NCI-H1694 (cell line): ENCODE data around the gene RGS11.
A peak's percentile ranks its signal among the peaks of the same experiment; 100 is the strongest.
"Not testable (repeated sequence)": the region's sequence is repeated elsewhere in the genome, so short reads cannot be mapped to it uniquely, and the experiment has no call there.

Source experiments
- DNase-seq: peaks from one replicate; lab custom pipeline; 2025; lab: John Stamatoyannopoulos, UW

RGS11 gene

DNA sequence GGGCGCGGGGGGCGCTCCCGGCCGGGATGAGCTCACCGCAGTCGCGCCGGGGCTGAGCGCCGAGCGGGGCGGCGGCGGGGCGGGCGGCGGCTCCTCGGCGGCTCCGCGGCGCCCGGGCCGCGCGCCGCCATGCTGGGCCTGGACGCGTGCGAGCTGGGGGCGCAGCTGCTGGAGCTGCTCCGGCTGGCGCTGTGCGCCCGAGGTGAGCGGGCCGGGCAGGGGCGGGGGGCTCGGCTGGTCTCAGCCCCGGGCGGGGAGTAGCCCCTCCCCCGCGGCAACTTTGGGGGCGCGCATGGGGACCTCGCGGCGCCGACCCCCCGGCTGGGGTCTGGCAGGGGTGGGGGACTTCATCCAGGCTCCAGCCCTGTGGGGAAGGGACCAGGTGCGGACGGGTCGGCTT, 4.8 kb upstream of the RGS11 start, which contains the start of gene ARHGDIG:
Gene ARHGDIG (plus strand): TSS at position 40 of the 400 bp plus-strand sequence. CDS start 90 bp downstream, at position 130.
- DNase-seq = no peak

DNA sequence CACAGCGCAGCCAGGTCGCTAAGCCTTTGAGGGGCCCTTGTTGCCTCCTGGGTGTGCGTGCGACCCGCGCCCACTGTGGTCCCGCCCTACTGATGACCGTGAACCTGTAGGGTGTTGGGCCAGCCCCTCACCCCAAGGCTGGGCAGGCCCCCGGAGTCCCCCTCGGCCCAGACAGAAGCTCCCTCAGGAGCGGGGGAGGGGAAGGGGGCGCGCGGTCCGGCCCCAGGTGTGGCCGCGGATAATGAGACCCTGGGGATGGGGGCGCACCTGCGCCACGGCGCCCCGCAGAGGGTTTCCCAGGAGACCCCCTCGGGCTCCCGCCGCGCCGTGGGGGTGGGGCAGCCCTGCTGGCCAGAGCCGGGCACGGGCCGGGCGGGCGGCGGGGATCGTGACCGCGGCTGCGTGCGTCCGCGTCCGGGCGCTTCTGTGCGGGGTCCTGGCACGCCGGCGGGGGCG, 4.3 kb upstream of the RGS11 start:
- no peak for DNase-seq

DNA sequence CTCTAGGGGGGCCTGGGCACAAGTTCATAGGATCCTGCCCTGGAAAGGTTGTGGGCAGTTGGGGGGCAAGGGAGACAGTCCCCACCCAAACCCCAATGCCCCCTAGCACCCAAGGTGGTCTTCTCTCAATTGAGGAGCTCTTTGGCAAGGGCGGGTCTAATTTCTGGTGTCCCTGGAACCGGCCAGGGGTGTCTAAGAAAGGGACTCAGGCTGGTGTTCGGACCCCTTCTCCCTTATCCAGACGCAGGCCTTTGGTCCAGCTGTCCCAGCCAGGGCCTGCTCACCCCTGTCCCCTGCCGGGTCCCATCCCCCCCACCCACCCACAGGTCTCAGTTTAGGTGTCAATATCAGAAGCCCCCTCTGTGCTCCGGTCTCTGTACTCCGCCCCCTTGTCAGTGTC, 3.8 kb upstream of the RGS11 start:
- DNase-seq = no peak

DNA sequence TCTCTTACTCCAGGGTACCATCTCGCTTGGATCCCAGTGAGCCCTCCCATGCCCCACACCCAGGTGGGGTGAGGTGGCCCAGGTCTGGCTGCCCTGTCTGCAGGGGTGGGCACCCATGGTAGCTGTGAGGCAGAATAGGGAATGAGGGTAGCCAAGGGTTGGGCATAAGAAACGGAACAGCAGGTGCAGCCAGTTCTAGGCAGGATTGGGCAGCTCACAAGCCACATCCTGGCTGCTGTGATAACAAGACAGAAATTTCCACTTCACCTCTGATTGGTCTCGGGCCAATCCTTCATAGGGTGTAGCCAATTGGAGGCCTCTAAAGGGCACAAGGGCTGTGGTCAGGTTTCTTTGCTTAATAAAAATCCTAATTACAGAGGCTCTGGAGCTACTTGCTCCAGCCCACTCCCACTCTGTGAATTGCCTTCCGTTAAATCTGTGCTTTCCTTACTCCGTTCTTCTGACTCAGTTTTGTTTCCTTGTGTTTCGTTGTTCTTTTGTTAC, 3.2 kb upstream of the RGS11 start:
- DNase-seq = peak; percentile 27

DNA sequence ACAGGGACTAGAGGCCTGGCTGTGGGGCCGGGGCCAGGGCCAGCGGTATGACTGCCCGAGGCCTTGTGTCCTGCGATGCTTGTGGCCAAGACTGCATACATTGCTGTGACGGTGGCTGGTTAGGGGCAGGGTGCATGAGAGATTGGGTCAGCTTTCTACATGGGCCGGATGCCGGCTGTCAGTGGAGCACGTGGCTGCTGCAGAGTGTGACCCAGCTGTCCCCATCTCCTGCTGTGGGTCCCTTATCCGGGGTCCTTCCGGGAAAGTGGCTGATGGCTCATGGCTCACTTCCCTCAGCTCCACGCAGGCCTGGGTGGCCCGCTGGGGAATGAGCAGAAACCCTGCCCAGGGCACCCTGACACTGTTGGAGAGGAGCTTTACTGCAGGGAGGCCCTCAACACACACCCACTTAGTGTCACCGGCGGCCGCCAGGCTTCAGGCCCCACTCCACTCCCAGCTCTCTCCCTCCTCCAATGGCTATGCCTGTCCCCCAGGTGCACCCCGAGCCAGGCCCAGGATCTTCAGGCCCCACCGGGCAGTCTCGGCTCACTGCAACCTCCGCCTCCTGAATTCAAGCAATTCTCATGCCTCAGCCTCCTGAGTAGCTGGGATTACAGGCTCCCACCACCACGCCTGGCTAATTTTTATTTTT, 808 bp upstream of the RGS11 start:
- no peak for DNase-seq

DNA sequence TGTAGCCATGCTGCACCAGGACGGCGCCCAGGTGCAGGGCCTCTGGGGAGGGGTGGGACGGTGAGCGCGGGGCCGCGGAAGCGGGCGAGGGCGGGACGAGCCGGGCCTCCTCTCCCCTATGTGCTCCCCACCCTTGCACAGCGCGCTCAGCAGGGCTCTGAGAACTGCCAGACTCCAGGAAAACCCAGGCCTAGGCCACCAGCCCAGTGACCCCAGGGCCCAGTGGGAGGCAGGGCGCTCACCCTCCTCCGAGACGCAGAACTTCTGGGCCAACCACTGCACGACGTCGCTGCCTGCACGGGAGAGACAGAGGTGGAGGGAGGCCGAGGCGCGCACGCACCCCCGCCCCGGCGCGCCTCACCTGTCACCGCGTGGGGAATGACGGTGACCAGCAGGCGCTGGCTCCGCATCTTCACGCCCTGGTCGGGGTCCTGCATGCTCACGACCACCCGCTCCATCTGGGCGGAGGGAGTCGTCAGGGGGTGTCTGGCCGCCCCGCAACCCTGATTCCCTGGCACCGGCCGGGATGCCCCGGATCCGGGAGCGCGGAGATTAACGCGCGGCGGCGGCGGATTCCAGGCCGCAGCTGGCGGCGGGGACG, 603 bp downstream of the RGS11 start:
- DNase-seq = no peak

DNA sequence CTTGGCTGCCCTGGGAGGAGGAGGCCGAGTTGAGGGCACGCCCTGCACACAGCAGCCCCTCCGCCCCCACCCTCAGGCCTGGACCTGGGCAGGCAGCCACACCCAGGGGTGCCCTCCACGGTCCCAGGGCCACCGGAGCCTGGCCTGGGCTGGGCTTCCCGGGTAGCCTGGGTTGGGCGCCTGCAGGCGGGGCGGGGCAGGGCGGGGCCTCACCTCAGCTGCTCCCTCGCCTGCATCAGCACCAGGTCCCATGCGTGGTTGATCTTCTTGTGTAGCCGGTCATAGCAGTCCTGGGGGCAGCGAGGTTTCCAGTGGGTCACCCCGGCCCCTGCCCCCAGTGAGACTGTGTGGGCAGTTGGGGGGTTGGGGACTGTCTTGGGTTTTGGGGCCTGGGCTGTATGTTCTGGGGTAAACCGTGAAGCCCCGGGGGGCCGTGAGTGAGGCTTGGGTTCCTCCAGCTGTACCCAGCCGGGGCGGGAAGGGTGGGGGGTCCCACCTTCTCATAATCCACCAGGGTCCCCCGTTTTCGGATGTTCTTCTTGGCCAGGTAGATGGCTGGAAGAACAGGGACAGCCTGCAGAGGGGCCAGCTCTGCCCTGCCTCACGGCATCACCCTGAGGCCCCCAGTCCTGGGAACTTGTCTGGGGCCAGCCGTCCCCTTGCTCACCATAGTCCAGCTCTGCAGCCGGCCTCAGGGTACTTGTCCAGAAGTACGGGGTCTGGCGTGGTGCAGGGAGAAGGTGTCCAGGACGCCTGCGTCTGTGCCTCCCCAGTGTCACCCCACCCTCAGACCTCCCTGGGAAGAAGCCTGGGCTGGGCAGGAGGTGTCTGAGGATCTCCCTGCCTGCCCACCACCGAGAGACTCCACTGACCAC, 2.0 kb downstream of the RGS11 start:
- no peak for DNase-seq

DNA sequence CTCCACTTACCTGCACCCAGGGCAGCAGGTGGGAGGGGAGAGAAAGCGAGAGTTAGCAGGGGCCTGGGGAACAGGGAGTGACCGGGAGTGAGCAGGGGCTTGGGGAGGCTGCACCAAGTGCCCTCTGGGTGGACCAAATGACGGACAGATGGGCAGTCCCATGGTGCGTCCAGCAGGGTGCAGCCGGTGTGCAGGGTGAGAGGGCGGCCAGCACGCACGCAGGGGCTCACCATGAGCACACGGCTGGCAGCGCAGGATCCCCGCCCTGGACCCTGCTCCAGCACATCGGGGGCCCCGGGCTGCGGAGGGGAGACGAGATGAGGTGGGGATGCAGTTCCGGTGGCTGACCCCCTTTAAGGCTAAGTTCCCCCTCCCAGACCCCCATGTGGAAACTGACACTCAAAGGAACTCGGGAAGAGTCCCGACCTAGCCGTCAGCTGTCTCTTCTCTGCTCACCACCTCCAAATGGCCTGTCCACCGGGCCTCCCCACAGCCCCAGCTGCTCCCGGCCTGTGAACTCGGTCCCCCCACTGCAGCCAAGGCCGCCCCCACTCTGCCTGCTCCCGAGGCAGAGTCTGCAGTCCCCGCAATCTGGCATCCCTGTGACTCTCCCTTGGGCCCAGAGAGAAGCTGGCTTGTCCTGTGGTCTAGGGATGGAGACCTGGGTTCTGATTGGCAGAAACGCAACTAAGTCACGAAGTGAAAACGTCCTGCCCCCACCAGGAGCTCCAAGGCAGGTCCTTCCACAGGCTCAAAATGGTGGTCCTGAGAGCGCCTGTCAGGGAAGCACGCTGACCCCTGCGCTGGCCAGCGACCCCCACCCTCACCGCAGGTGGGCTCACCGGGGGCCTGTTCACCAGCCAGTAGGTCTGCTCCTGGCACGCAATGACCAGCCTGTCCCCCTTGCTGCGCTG, 2.9 kb downstream of the RGS11 start:
- DNase-seq = no peak

DNA sequence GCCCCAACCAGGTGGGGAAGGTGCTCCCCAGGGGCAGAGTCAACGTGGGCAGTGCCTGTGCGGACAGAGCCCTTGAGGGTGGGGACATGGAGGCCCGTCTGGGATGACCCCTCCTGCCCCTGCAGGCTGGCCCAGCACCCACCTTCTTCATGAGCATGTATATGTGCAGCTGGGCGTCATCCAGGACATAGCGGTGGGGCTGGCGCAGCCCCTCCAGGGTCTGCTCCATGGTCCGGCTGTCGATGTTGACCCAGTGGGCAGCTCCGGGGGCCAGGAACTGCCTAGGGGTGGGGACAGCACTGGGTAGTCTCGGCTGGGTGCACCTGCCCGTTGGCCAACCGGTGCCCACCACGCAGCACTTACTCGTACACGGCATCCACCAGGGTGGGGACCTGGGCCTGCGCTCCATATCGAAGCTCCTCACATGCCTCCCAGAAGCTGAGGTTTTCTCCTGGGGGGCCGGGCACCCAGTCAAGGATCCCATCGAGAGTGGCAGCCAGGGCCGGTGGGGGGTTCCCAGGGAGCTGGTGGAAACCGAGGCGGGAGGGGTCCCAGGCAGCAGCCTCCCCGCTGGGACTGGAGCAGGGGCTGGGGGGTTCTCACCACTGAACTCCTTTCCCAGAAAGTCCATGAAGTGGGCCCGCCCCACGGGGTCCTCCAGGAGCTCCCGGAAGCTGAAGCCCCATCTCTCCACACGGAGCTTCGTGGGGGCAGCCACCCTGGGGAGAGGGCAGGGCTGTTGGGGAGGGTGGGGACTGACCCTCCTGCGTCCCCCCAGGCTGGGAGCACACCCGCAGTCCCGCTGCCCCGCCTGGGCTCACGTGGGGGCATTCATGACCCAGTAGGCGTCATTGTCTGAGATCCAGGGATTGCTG, 5.1 kb downstream of the RGS11 start:
- DNase-seq = no peak

DNA sequence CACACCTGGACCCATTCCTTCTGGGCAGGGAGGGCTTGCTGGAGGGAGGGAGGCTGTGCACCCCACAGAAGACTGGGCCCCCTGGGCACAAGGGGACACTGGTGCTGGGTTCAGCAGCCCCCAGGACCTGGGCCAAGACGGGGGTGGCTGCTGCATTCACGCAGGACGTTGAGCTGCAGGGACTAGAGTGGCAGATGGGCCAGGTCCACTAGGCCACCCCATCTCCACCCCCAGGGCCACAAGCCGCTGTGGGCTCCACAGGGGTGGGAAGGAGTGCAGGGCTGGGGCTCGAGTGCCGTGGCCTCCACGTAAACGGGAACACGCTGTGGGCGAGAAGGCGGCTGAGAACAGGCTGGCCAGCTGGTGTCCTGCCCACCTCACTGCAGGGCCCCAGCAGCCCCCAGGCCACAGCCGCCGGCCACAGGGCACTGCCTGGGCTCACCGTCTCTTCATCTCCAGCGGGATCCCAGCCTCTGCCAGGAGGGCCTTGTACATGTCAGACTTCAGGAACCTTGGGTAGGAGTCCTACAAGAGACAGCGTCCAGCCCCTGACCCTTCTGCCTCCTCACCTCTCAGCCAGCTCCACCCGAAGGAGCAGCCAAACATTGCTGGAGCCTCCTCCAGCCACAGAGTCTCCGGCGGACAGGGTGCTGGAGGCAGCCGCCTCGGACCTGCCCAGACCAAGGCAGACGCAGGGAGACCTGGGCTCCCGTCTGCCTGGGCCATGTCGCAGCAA, 6.5 kb downstream of the RGS11 start:
- DNase-seq = no peak

DNA sequence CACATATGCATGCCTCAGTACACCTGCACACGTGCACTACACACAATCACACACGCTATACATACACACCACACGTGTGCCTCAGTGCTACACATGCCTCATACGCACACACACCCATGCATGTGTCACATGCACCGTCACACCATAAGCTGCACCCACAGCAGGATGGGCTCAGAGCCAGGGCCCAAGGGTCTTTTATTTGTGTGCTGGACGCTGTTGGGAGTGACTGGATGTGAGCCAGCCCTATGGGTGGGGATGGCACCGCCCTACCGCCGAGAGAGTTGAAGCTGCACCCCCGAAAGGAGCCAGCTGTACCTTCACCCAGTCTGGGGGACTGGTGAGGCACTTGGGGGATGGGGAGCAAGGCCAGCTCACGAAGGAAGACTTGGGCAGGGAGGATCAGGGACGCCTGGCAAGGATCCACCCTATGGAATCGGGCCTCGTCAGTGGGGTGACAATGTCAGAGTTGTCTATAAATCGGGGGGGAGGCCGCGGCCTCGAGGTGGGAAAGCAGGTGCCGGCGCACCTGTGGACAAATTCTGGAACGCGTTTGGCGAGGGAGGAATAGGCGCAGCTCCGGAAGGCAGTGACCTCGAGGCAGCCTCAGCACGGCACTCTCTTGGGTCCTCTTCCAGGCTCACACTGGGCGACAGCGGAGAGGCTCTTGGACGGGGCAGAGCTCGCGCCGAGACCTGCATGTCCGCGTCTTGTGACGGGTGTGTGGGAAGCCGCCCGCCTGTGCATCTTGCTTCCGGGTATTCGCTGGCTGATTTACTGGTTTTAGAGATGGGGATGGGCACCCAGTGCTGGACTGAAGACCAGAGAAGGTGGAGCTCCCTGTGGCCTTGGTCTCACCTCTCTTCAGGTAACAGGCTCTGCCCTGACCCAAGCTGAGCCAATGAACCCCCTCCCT, 7.3 kb downstream of the RGS11 start:
- DNase-seq = no peak

DNA sequence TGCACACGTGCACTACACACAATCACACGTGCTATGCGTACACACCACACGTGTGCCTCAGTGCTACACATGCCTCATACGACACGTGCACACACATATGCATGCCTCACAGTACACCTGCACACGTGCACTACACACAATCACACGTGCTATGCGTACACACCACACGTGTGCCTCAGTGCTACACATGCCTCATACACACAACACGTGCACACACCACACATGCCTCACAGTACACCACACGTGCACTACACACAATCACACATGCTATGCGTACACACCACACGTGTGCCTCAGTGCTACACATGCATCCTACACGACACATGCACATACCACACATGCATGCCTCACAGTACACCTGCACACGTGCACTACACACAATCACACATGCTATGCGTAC, 8.2 kb downstream of the RGS11 start:
- DNase-seq = not testable (repeated sequence)

DNA sequence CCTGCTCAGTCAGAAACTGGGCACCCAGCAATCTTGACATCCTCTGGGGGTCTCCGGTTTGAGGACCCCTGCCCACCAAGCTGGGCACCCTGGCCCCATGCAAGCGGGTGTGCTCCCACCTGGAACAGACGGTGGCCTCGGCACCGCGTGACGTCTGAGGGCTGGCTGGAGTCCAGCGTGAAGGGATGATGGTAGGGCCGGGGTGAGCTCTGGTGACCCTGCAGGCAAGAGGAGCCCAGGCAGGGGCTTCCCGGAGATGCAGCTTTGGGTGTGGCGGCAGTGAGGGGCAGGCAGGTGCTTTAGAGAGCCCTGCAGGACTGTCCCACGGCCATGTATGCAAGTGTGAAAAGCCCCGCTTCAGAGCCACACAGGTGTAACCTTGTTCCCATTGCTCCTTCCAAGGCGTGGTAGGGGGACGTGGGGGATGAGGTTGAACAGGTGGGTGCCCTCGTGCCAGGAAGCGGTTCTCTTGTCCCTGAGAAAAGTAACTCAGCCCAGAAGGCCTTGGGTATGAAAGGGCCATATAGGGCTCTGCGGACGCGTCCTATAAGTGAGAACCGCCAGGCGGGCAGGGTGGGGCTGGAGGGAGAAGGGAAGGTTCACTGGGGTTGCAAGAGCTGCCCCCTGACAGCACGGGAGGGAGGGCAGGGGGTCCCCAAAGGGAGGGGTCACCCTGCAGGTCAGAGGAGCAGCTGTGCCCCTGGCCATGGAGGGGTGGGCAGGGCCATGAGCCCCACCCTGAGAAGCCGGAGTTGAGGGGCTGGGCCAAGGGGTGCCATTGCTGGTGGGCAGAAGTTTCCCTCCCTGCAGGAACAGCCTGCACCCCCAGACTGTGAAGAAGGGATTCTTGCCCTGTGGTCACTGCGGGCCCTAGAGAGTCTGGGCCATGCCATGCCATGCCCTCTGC, 9.2 kb downstream of the RGS11 start:
- no peak for DNase-seq

DNA sequence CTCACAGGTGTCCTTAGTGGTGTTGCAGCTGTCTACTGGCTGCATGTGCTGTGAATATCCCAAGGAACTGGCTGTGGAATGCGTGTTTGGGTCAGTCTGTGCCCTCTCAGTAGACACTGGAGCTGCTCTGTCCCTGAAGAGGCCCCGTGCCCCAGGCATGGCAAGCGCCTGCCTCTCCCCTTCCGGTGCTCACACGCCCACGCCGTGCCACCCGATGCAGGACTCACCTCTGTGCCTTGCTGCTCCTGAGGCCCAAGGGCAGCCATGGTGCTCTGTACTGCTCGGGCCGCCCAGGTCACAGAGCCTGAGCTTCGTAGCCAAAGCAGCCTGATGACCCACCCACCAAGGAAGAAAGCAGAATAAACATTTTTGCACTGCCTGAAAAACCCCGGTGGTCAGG, 10.0 kb downstream of the RGS11 start:
- DNase-seq = no peak

DNA sequence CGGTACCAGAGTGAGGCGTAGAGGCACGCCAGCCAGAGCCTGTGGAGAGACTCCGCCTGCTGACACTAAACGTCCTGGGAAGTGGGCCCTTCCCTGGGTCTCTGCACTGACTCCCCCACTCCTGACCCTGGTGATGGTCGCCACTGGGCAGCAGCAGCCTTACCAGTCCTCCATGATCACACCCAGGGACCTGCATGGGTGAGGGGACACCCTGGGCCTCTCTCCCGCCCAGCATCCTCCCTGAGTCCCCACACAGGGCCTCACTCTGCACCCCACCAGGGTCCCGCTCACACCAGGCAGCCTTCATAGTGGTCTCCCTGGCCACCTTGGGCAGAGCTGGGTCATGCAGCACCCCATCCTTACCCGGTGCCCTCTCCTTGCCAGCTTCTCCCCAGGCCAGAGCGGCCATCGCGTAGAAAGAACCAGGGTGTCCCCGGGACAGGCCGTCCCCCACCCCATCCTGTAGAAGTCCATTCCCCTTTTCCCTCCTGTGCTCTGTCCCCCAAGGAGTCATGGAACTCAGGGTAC, 10.7 kb downstream of the RGS11 start:
- DNase-seq = no peak

DNA sequence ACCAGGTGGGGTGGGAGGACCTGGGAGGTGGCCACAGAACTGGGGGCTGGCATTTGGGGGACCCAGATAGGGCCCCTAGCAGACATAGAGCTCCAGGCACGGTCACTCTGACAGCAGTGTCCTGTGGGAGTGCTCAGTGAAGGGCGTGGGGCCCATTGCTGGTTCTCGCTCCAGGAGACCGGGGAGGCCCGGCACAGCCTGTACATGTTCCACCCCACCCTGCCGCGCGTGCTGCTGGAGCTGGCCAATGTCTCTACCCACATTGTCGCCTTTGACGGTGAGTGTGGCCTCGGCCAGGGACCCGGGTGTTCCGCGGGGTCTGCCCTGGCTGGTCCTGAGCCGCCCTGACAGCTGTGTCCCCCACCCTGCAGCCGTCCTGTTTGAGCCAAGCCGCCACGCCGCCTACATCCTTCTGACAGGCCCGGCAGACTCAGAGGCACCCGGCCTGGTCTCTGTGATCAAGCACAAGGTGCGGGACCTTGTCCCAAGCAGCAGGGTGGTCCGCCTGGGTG, 11.2 kb downstream of the RGS11 start:
- DNase-seq = no peak

DNA sequence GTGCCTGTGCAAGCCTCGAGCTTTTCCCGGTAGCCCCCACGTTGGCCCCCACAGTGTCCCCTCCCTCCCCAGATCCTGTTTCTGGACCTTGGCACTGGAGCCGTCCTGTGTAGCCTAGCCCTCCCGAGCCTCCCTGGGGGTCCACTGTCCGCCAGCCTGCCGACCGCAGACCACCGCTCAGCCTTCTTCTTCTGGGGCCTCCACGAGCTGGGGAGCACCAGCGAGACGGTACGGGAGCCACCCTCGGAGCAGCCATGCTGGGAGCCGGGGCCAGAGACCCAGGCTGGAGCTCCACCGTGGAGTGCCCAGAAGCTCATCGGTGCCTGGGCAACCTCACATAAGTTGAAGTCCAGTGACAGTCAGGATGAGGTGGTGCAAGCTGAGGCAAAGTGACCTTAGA, 11.8 kb downstream of the RGS11 start:
- DNase-seq = no peak
